Measurements from ENCODE around the gene DENND6B. TPM values are rescaled to one million over a fixed set of nuclear protein-coding genes. Genes with fewer than 3 reads are reported as not detected.
A peak's percentile ranks its signal among the peaks of the same experiment; 100 is the strongest.
"Not testable (repeated sequence)": the region's sequence is repeated elsewhere in the genome, so short reads cannot be mapped to it uniquely, and the experiment has no call there.

Gene DENND6B
- total and polyA plus RNA-seq, 5 experiments from 2014 or later: 0.53 to 9.1 (median 1.1) TPM

- Mint-ChIP-seq H3K9me3 (no peaks in the 10 kb centered on the region), H3K27ac (no peak overlapping the region), H3K4me3 (no peak overlapping the region), H3K36me3 (peaks cover 0 to 6% (median 0%) of the 10 kb centered on the region in 3 donors), H3K27me3 (peaks cover 0 to 4% (median 0%) of the 10 kb centered on the region in 5 donors), H3K4me1 (peaks cover 5 to 14% (median 8%) of the 10 kb centered on the region in 4 donors)
- peak; percentile 78 to 86 for ATAC-seq
- POLR2A ChIA-PET: interaction anchor here (0.8 to 1.3 kb wide), 5 partner anchors 32 to 66 kb away, joined by 3 to 6 read pairs (median 4); partner anchors contain the start of gene DENND6B
- peak in 6 of 10 donors; percentile 33 to 75 (median 48) for DNase-seq
These were observed 50.7 kb downstream of the DENND6B start for GRCh38 chr22:50276143-50276542.

DNA sequence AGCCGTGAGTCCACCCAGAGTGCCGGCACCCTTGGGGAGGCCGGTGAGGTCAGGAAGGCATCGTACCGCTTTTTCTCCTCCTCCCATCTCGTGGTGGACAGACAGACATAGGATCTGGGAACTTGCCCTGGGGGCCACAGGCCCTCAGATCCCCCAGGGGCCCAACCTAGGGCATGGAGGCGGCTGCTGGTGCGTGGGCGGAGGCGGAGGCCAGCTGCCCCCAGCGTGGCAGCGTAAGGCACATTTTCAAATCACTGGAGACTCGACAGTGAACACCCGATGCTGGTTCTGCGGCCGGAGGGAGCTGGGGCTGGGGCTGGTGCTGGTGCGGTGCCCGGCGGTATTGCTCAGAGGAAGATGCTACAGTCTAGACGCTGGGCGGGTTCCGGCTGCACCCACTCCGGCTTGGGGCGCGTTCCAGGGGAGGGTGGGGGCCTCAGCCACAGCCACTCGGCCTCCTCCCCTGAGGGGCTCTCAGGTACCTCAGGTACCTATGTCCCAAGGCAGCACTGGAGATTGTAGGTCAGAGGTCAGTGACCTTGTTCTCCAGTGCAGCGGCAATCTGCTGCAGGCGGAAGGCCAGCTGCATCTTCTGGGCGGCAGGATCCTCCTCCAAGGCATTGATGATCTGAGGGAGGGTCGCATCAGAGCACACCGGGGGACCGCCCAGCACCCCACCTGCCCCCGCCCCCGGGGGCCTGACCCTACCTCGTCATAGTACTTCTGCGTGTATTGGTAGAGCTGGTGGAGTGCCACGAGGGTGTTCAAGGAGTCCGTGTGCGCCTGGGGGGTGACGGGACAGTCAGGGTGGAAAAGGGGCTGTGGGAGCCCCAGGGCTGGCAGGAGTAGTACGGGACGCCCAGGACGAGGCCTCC, 51.4 kb downstream of the DENND6B start:
- ATAC-seq: no peak
- no peaks in the 10 kb centered on the region for H3K9me3 Mint-ChIP-seq
- H3K4me3 Mint-ChIP-seq: no peak overlapping the region
- H3K4me1 Mint-ChIP-seq: peaks cover 5 to 18% (median 13%) of the 10 kb centered on the region in 4 donors
- DNase-seq: no peak
- no peaks in the 10 kb centered on the region for H3K36me3 Mint-ChIP-seq
- peaks cover 0 to 4% (median 0%) of the 10 kb centered on the region in 5 donors for H3K27me3 Mint-ChIP-seq
- H3K27ac Mint-ChIP-seq: peak overlapping the region in 3 of 10 donors; percentile 15 to 75 (median 75)
- POLR2A ChIA-PET: interaction anchor here (0.6 to 1.3 kb wide), 4 partner anchors 32 to 161 kb away, joined by 3 to 6 read pairs (median 4); partner anchors contain the start of gene DENND6B

DNA sequence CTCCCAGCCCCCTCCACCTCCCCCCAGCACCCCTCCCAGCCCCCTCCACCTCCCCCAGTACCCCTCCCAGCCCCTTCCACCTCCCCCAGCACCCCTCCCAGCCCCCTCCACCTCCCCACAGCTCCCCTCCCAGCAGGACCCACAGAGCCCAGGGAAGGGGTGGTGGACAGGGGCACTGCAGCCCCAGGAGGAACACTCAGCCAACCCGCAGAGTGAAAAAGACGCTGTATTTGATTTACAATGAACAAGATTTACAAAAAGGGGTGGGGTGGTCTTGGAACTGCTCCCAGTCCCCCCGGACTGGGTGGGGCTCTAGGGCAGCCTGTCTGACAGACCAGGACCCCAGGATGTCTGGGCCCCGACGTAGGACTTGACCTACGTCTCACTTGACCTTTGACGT, 52.0 kb downstream of the DENND6B start:
- POLR2A ChIA-PET: no interaction called here
- DNase-seq: no peak
- Mint-ChIP-seq H3K9me3 (no peaks in the 10 kb centered on the region), H3K27ac (peak overlapping the region in 1 of 10 donors; percentile 75), H3K36me3 (no peaks in the 10 kb centered on the region), H3K27me3 (peaks cover 0 to 4% (median 0%) of the 10 kb centered on the region in 5 donors), H3K4me3 (no peak overlapping the region), H3K4me1 (peaks cover 5 to 18% (median 13%) of the 10 kb centered on the region in 4 donors)
- ATAC-seq: no peak

DNA sequence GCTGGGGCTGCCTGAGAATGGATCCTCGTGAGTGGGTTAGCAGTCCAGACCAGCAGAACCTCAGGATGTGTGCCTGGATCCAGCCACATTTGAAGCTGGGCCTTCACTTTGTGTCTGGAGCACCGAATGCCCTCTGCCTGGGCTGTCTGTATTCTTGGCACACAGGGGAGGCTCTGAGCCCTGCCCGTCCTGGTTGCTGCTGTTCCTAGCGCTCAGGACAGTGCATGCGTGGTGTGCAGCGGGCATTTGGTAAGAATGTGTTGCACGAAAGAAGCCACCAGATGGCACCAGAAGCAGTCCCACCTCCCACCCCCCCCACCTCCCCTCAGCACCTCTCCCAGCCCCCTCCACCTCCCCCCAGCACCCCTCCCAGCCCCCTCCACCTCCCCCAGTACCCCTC, 52.5 kb downstream of the DENND6B start:
- POLR2A ChIA-PET: interaction anchor here (1.3 kb wide), 1 partner anchor 23 kb away, joined by 3 read pairs; the partner anchor contains the start of gene HDAC10
- Mint-ChIP-seq H3K9me3 (no peaks in the 10 kb centered on the region), H3K36me3 (no peaks in the 10 kb centered on the region), H3K4me1 (peaks cover 5 to 18% (median 13%) of the 10 kb centered on the region in 4 donors), H3K4me3 (no peak overlapping the region), H3K27ac (peak overlapping the region in 1 of 10 donors; percentile 53), H3K27me3 (peaks cover 0 to 4% (median 0%) of the 10 kb centered on the region in 5 donors)
- ATAC-seq: no peak
- peak in 4 of 10 donors; percentile 41 to 53 (median 48) for DNase-seq

DNA sequence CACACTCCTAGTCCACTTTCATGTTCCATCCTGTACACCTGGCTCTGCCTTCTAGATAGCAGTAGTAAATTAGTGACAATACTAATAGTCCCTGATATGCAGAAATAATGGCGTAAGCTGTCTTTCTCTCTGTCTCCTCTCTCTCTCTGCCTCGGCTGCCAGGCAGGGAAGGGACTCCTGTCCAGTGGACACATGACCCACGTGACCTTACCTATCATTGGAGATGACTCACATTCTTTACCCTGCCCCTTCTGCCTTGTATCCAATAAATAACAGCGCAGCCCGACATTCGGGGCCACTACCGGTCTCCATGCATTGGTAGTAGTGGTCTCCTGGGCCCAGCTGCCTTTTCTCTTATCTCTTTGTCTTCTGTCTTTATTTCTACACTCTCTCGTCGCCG, 53.0 kb downstream of the DENND6B start:
- ATAC-seq, H3K36me3 Mint-ChIP-seq, H3K9me3 Mint-ChIP-seq, H3K4me3 Mint-ChIP-seq, DNase-seq, H3K27me3 Mint-ChIP-seq: not testable (repeated sequence)
- peak overlapping the region in 1 of 10 donors; percentile 53 for H3K27ac Mint-ChIP-seq
- POLR2A ChIA-PET: interaction anchor here (0.6 to 1.3 kb wide), 3 partner anchors 23 to 68 kb away, joined by 3 to 5 read pairs (median 5); partner anchors contain the start of gene HDAC10
- peaks cover 5 to 18% (median 13%) of the 10 kb centered on the region in 4 donors for H3K4me1 Mint-ChIP-seq

- peaks cover 5 to 21% (median 14%) of the 10 kb centered on the region in 4 donors for H3K4me1 Mint-ChIP-seq
- not testable (repeated sequence) for ATAC-seq, H3K9me3 Mint-ChIP-seq, H3K4me3 Mint-ChIP-seq, H3K36me3 Mint-ChIP-seq, H3K27ac Mint-ChIP-seq, DNase-seq, H3K27me3 Mint-ChIP-seq
- POLR2A ChIA-PET: interaction anchor here (0.6 to 1.5 kb wide), 5 partner anchors 21 to 252 kb away, joined by 3 to 5 read pairs (median 4); partner anchors contain the start of genes HDAC10 and SCO2
These were observed 53.5 kb downstream of the DENND6B start for GRCh38 chr22:50273352-50273751.

DNA sequence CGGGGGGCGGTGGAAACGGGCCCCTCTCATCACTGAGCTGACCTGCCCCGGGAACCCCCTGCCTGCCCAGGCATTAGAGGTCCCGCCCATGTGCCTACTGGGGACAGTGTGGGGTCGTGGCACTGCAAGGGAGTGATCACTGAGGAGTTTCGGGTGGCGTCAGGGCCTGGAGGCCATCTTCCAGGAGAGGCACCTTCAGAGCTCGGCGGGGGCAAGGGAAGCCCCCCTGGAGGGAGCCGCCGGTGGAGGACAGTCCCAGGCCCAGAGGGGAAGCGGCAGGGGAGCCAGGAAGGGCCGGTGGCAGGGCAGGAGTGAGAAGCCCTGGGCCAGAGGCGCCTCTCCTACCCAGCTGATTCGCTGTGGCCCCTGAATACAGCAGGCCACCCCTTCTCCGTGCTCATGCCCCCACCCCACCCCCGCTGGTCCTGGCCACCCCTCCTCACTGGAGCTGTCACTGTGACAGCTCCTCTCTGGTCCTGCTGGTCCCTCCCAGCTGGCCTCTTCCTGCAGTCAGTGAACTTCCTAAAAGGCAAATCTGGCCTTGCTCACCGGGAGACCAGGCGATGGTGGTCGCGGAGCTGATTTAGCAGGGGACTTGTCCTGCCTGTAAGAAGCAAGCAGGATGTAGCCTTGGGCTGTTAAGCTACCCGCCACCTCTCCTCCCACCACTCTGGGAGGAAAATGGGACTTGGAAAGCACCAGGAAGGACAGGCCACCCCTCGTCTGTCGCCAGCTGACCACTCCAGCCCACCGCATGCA, 54.6 kb downstream of the DENND6B start:
- H3K36me3 Mint-ChIP-seq: no peaks in the 10 kb centered on the region
- H3K4me3 Mint-ChIP-seq: peak overlapping the region in 5 of 10 donors; percentile 10 to 48 (median 36)
- peaks cover 5 to 24% (median 16%) of the 10 kb centered on the region in 4 donors for H3K4me1 Mint-ChIP-seq
- no peaks in the 10 kb centered on the region for H3K9me3 Mint-ChIP-seq
- H3K27ac Mint-ChIP-seq: no peak overlapping the region
- POLR2A ChIA-PET: interaction anchor here (0.5 to 1.5 kb wide), 7 partner anchors 20 to 348 kb away, joined by 3 to 5 read pairs (median 4); partner anchors contain the start of genes HDAC10 and SCO2
- ATAC-seq (no peak), DNase-seq (no peak)
- H3K27me3 Mint-ChIP-seq: peaks cover 0 to 4% (median 0%) of the 10 kb centered on the region in 5 donors

GRCh38 chr22:50271519-50271970, 55.3 kb downstream of the DENND6B start:
- ATAC-seq (no peak), DNase-seq (peak in 5 of 10 donors; percentile 36 to 74 (median 43))
- H3K4me1 Mint-ChIP-seq: peaks cover 5 to 23% (median 16%) of the 10 kb centered on the region in 4 donors
- no peaks in the 10 kb centered on the region for H3K36me3 Mint-ChIP-seq
- peak overlapping the region in 3 of 10 donors; percentile 60 to 72 (median 64) for H3K4me3 Mint-ChIP-seq
- H3K9me3 Mint-ChIP-seq: no peaks in the 10 kb centered on the region
- POLR2A ChIA-PET: interaction anchor here (0.5 to 1.2 kb wide), 2 partner anchors 21 to 196 kb away, joined by 4 to 5 read pairs; partner anchors contain the start of gene HDAC10
- peaks cover 0 to 4% (median 0%) of the 10 kb centered on the region in 5 donors for H3K27me3 Mint-ChIP-seq
- no peak overlapping the region for H3K27ac Mint-ChIP-seq

- Mint-ChIP-seq H3K9me3 (no peaks in the 10 kb centered on the region), H3K27me3 (peaks cover 0 to 6% (median 0%) of the 10 kb centered on the region in 5 donors), H3K36me3 (no peaks in the 10 kb centered on the region), H3K4me1 (peaks cover 5 to 23% (median 16%) of the 10 kb centered on the region in 4 donors), H3K4me3 (peak overlapping the region; percentile 65 to 83 (median 73)), H3K27ac (peak overlapping the region in 2 of 10 donors; percentile 4 to 79)
- ATAC-seq (peak; percentile 65 to 69), DNase-seq (peak; percentile 42 to 78 (median 70))
- POLR2A ChIA-PET: no interaction called here
These were observed 56.0 kb downstream of the DENND6B start for GRCh38 chr22:50270666-50271394.

- Mint-ChIP-seq H3K9me3 (no peaks in the 10 kb centered on the region), H3K36me3 (no peaks in the 10 kb centered on the region), H3K4me1 (peaks cover 5 to 23% (median 17%) of the 10 kb centered on the region in 4 donors), H3K27ac (peak within 1 kb of the TSS in 3 of 10 donors; percentile 4 to 79 (median 75)), H3K4me3 (peak within 1 kb of the TSS; percentile 65 to 83 (median 73)), H3K27me3 (peaks cover 0 to 7% (median 0%) of the 10 kb centered on the region in 5 donors)
- ATAC-seq: peak; percentile 66 to 74
- POLR2A ChIA-PET: no interaction called here
- DNase-seq: peak in 9 of 10 donors; percentile 42 to 86 (median 67)
These were observed 56.7 kb downstream of the DENND6B start, which contains the start of gene MAPK11 for GRCh38 chr22:50269970-50270665. MAPK11 (minus strand) TSS chr22:50270380; CDS start chr22:50270292, 88 bp downstream.

DNA sequence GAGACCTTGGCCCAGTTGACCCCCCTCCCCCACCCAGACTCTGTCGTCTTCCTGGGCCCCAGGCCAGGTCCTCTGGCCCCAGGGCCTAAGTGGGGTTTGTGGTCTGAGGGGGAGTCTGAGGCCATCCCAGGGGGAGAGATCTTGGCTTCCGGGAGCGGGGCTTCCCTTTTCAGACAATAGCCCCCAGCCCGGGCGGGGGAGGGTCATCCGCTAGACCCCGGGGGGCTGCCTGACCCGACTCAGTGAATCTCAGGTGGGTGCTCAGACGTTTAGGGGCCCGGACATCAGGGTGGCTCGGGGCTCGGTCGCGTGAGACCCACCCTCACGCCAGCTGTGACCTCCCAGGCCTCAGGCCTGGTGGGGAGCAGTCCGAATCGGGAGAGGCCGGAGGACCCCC, 57.2 kb downstream of the DENND6B start:
- ATAC-seq (no peak), DNase-seq (no peak)
- Mint-ChIP-seq H3K27me3 (peaks cover 0 to 9% (median 1%) of the 10 kb centered on the region in 5 donors), H3K4me3 (peak overlapping the region; percentile 45 to 77 (median 61)), H3K9me3 (no peaks in the 10 kb centered on the region), H3K27ac (no peak overlapping the region), H3K4me1 (peaks cover 5 to 23% (median 16%) of the 10 kb centered on the region in 4 donors), H3K36me3 (no peaks in the 10 kb centered on the region)
- POLR2A ChIA-PET: no interaction called here
